IPS-NIHi7 (cell line): ENCODE measurements around the gene ANXA8L1.
"Not testable (repeated sequence)": the region's sequence is repeated elsewhere in the genome, so short reads cannot be mapped to it uniquely, and the experiment has no call there.

Experiments used
- DNase-seq: peaks from one replicate; pipeline ENCODE4 v3.0.0; 2012; ENCODE audit warnings: mixed read lengths; ENCODE audit errors: extremely low spot score

The ANXA8L1 gene

GRCh38 chr10:46375406-46375805 is at the start of gene ANXA8L1:
Gene ANXA8L1 (plus strand): TSS chr10:46375776. CDS start chr10:46375852, 76 bp downstream.
- not testable (repeated sequence) for DNase-seq

- DNase-seq: no peak
These were observed 49.5 kb upstream of the ANXA8L1 start for GRCh38 chr10:46326066-46326465.

GRCh38 chr10:46326971-46327370 is 48.6 kb upstream of the ANXA8L1 start:
- DNase-seq: no peak

GRCh38 chr10:46327685-46328084 is 47.9 kb upstream of the ANXA8L1 start:
- DNase-seq: no peak

GRCh38 chr10:46328853-46329689 is 46.5 kb upstream of the ANXA8L1 start:
- DNase-seq: no peak

- DNase-seq: peak; percentile 27
These were observed 45.9 kb upstream of the ANXA8L1 start for GRCh38 chr10:46329690-46330016.

- DNase-seq: no peak
These were observed 44.7 kb upstream of the ANXA8L1 start for GRCh38 chr10:46330894-46331293.

- not testable (repeated sequence) for DNase-seq
These were observed 10.1 kb upstream of the ANXA8L1 start for GRCh38 chr10:46365484-46365883.

- DNase-seq: not testable (repeated sequence)
These were observed 8.4 kb upstream of the ANXA8L1 start for GRCh38 chr10:46367209-46367608.

- not testable (repeated sequence) for DNase-seq
These were observed 7.8 kb upstream of the ANXA8L1 start for GRCh38 chr10:46367666-46368240.

GRCh38 chr10:46368956-46369355 is 6.6 kb upstream of the ANXA8L1 start:
- DNase-seq: not testable (repeated sequence)

GRCh38 chr10:46374410-46374809 is 1.2 kb upstream of the ANXA8L1 start:
- not testable (repeated sequence) for DNase-seq

GRCh38 chr10:46377022-46377421 is 1.4 kb downstream of the ANXA8L1 start:
- DNase-seq: not testable (repeated sequence)

GRCh38 chr10:46377651-46378050 is 2.1 kb downstream of the ANXA8L1 start:
- not testable (repeated sequence) for DNase-seq

- DNase-seq: not testable (repeated sequence)
These were observed 2.5 kb downstream of the ANXA8L1 start for GRCh38 chr10:46378108-46378507.

GRCh38 chr10:46379233-46379848 is 3.8 kb downstream of the ANXA8L1 start:
- not testable (repeated sequence) for DNase-seq

- not testable (repeated sequence) for DNase-seq
These were observed 10.3 kb downstream of the ANXA8L1 start for GRCh38 chr10:46385858-46386257.

- DNase-seq: not testable (repeated sequence)
These were observed 11.1 kb downstream of the ANXA8L1 start for GRCh38 chr10:46386694-46387093.

- not testable (repeated sequence) for DNase-seq
These were observed 11.8 kb downstream of the ANXA8L1 start for GRCh38 chr10:46387309-46387902.

GRCh38 chr10:46391422-46391821 is 15.8 kb downstream of the ANXA8L1 start:
- not testable (repeated sequence) for DNase-seq

GRCh38 chr10:46396441-46397279 is 21.1 kb downstream of the ANXA8L1 start:
- DNase-seq: peak; percentile 25
